CD4-positive, alpha-beta T cell (primary cell): ENCODE data around the gene CTPS2. TPM values are rescaled to one million over a fixed set of nuclear protein-coding genes. Genes with fewer than 3 reads are reported as not detected.

ENCODE experiments used
- ATAC-seq: fragments of 200-7000 bp; cut with Tn5 transposase; one replicate; pipeline ENCODE4 v1.10.0; 2022; ENCODE audit warnings: mild to moderate bottlenecking; ENCODE audit not compliant: poor library complexity
- CTCF ChIA-PET: fragments of 350-600 bp; sonication (Branson Sonifier 250); formaldehyde crosslinking; loops from one replicate; lab custom pipeline; 2021; ENCODE audit warnings: antibody characterized with exemption, inconsistent platforms; lab: Charles Lee
- POLR2A ChIA-PET: fragments of 350-600 bp; sonication (Branson Sonifier 250); formaldehyde crosslinking; loops from one replicate; lab custom pipeline; 2021; ENCODE audit warnings: antibody characterized with exemption, inconsistent platforms; lab: Charles Lee
- DNase-seq, 14 experiments: peaks; one replicate each; pipeline ENCODE4 v3.0.0-alpha.2; 2013 to 2020; ENCODE audit warnings: mixed read lengths in 2 of 14
- H3K27ac ChIP-seq, 2 donors: one replicate each; pipeline versions ENCODE4 v1.5.1 to v1.7.0; 2013; ENCODE audit warnings: low read length in 2 of 2, low read depth in 1 of 2, mild to moderate bottlenecking in 1 of 2
- H3K27me3 ChIP-seq, 2 experiments: 1 replicate in 1 of 2; 2 replicates in 1 of 2; pipeline versions ENCODE4 v1.6.1 to v1.7.0; 2013; ENCODE audit warnings: low read length in 2 of 2, control low read depth in 1 of 2, mild to moderate bottlenecking in 1 of 2, moderate library complexity in 1 of 2; ENCODE audit not compliant: insufficient read depth in 2 of 2, control insufficient read depth in 1 of 2
- H3K36me3 ChIP-seq: one replicate; pipeline ENCODE4 v1.6.1; 2013; ENCODE audit warnings: low read length, control low read depth; ENCODE audit not compliant: insufficient read depth
- H3K4me1 ChIP-seq: one replicate; pipeline ENCODE4 v1.6.1; 2013; ENCODE audit warnings: low read length, control low read depth; ENCODE audit not compliant: insufficient read depth
- H3K4me3 ChIP-seq: one replicate; pipeline ENCODE4 v1.5.1; 2013; ENCODE audit warnings: mild to moderate bottlenecking, low read length, moderate library complexity
- H3K9me3 ChIP-seq, 2 experiments: 1 replicate in 1 of 2; 2 replicates in 1 of 2; pipeline versions ENCODE4 v1.6.1 to v1.7.0; 2013; ENCODE audit warnings: low read length in 2 of 2, mild to moderate bottlenecking in 2 of 2, control low read depth in 1 of 2, moderate library complexity in 1 of 2; ENCODE audit not compliant: control insufficient read depth in 1 of 2, insufficient read depth in 1 of 2
- H3K27ac Mint-ChIP-seq: one replicate; pipeline ENCODE4 v1.8.0; 2020; ENCODE audit warnings: mixed read lengths
- H3K27me3 Mint-ChIP-seq: one replicate; pipeline ENCODE4 v1.8.0; 2021; ENCODE audit warnings: mixed read lengths
- H3K36me3 Mint-ChIP-seq: one replicate; pipeline ENCODE4 v1.8.0; 2021; ENCODE audit warnings: low read depth, mixed read lengths
- H3K4me1 Mint-ChIP-seq: one replicate; pipeline ENCODE4 v1.8.0; 2021; ENCODE audit warnings: low read depth, mixed read lengths
- H3K4me3 Mint-ChIP-seq: one replicate; pipeline ENCODE4 v1.8.0; 2020; ENCODE audit warnings: mild to moderate bottlenecking, mixed read lengths
- H3K9me3 Mint-ChIP-seq: one replicate; pipeline ENCODE4 v1.8.0; 2020; ENCODE audit warnings: mixed read lengths
- CTCF ChIP-seq: fragments of 200-600 bp; IDR thresholded peaks from one replicate; pipeline ENCODE4 v1.8.0; 2022; ENCODE audit warnings: antibody characterized with exemption, mild to moderate bottlenecking
- intact Hi-C, 2 experiments: fragments of 100-400 bp; cut with DNase I in 1 of 2; cut with micrococcal nuclease in 1 of 2; formaldehyde crosslinking; loops; one replicate each; pipeline versions ENCODE4 v1.15.1 to v1.9.0; 2023 to 2025; cut with DNase I, micrococcal nuclease
- total RNA-seq, 174 experiments: library from RNA in 2 of 174; stranded (reverse) in 2 of 174; gene quantifications; one replicate each; pipeline ENCODE4 v1.2.3 and lab custom pipeline; 2021 to 2026

CTPS2 gene
- total RNA-seq, 2 experiments from 2014 or later = 3.8 to 4.6 TPM

DNA sequence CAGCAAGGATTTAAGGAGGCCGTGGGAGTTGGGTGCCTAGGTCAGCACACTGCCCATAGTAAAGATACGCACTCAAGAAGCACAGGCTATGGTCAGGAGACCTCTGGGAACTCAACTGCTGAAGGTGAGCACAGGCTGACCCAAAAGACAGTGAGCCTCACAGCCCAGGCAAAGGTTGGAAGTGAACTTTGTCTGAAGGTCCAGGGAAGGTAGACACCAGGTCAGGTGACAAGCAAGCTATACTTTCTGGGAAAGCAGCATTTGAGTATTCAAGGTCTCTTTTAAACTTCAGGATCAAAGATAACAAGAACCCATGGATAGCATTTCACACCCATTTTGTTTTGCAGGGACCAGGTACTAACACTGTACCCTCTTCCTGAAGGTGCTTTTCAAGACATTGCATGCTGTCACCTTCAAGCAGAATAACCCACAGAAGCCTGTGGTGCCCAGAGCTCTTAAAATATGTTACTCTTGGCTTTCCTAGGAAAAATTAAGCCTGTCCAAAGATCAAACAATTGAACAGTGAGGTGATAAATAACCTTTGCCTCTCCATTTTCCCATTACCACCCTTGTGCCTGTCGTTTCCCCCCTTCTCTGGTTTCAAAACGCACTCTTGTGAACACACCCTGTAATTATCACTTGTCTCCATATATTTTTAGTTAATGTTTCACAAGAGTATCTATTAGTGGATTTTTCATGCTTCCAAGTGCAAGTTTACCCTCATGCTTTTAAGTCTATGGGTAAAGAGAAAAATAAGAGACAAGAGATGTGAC, 65.9 kb downstream of the CTPS2 start:
- ChIA-PET POLR2A (no interaction called here), CTCF (no interaction called here)
- peaks cover 5% of the 10 kb centered on the region for H3K36me3 Mint-ChIP-seq
- TF ChIP-seq CTCF = no peak
- H3K4me1 Mint-ChIP-seq = no peaks in the 10 kb centered on the region
- no peaks in the 10 kb centered on the region for H3K27me3 Mint-ChIP-seq
- Histone ChIP-seq H3K27me3 (no peaks in the 10 kb centered on the region), H3K4me1 (no peaks in the 10 kb centered on the region), H3K4me3 (no peak overlapping the region), H3K27ac (no peak overlapping the region), H3K9me3 (no peaks in the 10 kb centered on the region), H3K36me3 (no peaks in the 10 kb centered on the region)
- H3K4me3 Mint-ChIP-seq = no peak overlapping the region
- H3K9me3 Mint-ChIP-seq = no peaks in the 10 kb centered on the region
- intact Hi-C loops = no loop called here
- no peak overlapping the region for H3K27ac Mint-ChIP-seq
- no peak for DNase-seq
- no peak for ATAC-seq

DNA sequence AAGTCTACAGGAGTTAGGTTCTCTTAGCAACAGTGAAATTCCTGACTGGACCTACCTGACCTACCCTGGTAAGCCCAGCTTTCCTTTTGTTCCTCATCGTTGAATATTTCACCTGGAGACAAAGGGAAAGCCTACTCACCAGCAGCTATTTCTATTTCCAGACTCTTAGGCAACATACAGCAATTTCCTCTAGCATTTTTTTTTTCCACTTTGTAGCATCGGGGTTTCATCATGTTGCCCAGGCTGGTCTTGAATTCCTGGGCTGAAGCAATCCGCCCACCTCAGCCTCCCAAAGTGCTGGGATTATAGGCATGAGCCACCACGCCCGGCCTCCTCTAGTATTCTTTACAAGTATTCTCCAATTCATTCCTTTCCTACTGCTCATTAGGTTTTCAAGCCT, 69.3 kb downstream of the CTPS2 start:
- H3K4me3 Mint-ChIP-seq = no peak overlapping the region
- no peak for DNase-seq
- CTCF ChIA-PET = no interaction called here
- no peak for ATAC-seq
- no peaks in the 10 kb centered on the region for H3K9me3 ChIP-seq
- H3K27ac Mint-ChIP-seq = no peak overlapping the region
- H3K9me3 Mint-ChIP-seq = no peaks in the 10 kb centered on the region
- intact Hi-C loops = no loop called here
- no peak for TF ChIP-seq CTCF
- H3K4me3 ChIP-seq = no peak overlapping the region
- H3K27me3 ChIP-seq = no peaks in the 10 kb centered on the region
- H3K36me3 ChIP-seq = no peaks in the 10 kb centered on the region
- POLR2A ChIA-PET = no interaction called here
- H3K36me3 Mint-ChIP-seq = peaks cover 14% of the 10 kb centered on the region
- H3K27ac ChIP-seq = no peak overlapping the region
- H3K27me3 Mint-ChIP-seq = no peaks in the 10 kb centered on the region
- no peaks in the 10 kb centered on the region for H3K4me1 ChIP-seq
- no peaks in the 10 kb centered on the region for H3K4me1 Mint-ChIP-seq

GRCh38 chrX:16640823-16641222, 71.6 kb downstream of the CTPS2 start:
- H3K4me1 ChIP-seq = no peaks in the 10 kb centered on the region
- no peak overlapping the region for H3K27ac Mint-ChIP-seq
- H3K27me3 ChIP-seq = no peaks in the 10 kb centered on the region
- no peak overlapping the region for H3K27ac ChIP-seq
- peaks cover 12% of the 10 kb centered on the region for H3K36me3 Mint-ChIP-seq
- no peak for TF ChIP-seq CTCF
- H3K4me3 Mint-ChIP-seq = no peak overlapping the region
- POLR2A ChIA-PET = no interaction called here
- H3K4me3 ChIP-seq = no peak overlapping the region
- intact Hi-C loops = no loop called here
- no peaks in the 10 kb centered on the region for H3K27me3 Mint-ChIP-seq
- CTCF ChIA-PET = no interaction called here
- no peaks in the 10 kb centered on the region for H3K36me3 ChIP-seq
- no peaks in the 10 kb centered on the region for H3K4me1 Mint-ChIP-seq
- no peaks in the 10 kb centered on the region for H3K9me3 ChIP-seq
- H3K9me3 Mint-ChIP-seq = no peaks in the 10 kb centered on the region
- ATAC-seq (no peak), DNase-seq (no peak)
